Sigmoid colon (tissue), 4 donors: ENCODE results near the gene KMT2E.

Source experiments
- EP300 ChIP-seq, 4 donors: sonication (generic); formaldehyde crosslinking; IDR thresholded peaks; one replicate each; pipeline ENCODE4 v1.6.1; 2017; ENCODE audit warnings: antibody characterized with exemption in 4 of 4
- POLR2A ChIP-seq, 2 donors: fragments of 450-650 bp; IDR thresholded peaks; one replicate each; pipeline ENCODE4 v1.6.1; 2016; ENCODE audit warnings: antibody characterized with exemption in 2 of 2, mild to moderate bottlenecking in 2 of 2, moderate library complexity in 2 of 2
- POLR2AphosphoS5 ChIP-seq, 4 donors: sonication (generic); formaldehyde crosslinking; IDR thresholded peaks; one replicate each; pipeline ENCODE4 v1.6.1; 2017; ENCODE audit warnings: antibody characterized with exemption in 4 of 4
- TF ChIP-seq, protein P1 (sequence below), 4 experiments: fragments of 450-650 bp in 3 of 4; fragments of 200-600 bp in 1 of 4; IDR thresholded peaks; one replicate each; pipeline ENCODE4 v1.5.1; 2016 to 2019; ENCODE audit warnings: antibody characterized with exemption in 4 of 4, mild to moderate bottlenecking in 3 of 4, moderate library complexity in 2 of 4

DNA sequence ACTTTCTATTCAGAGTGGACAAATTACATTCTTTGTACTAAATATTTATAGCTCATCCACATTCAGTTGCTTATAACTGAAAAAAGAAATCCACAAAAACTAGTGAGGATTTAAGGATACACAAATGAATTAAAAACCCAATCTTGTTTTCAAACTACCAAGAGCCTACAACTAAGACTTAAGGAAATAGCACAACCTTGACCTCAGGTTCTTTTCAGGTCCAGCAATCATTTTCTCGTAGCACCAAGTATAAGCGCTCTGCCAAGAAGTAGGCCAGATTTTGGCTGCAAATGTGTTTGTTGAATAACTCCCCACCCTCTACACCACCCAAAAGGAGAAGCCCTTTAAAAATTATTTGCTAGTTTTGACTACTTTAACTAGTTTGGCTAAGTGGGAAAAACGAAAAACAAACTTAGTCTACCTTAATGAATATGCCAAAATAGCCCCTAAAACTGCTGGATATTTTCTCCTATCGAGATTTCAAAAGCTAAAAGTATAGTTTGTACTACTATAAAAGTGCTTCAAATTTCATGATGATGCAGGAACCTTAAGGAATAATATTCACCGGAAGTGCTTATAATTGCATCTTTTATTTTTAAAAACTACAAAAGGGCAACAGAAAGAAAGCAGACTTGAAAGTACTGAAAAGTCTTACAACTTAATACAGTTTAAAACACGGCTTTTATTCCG lies 2.7 kb upstream of the KMT2E start:
- TF ChIP-seq, protein P1, sequence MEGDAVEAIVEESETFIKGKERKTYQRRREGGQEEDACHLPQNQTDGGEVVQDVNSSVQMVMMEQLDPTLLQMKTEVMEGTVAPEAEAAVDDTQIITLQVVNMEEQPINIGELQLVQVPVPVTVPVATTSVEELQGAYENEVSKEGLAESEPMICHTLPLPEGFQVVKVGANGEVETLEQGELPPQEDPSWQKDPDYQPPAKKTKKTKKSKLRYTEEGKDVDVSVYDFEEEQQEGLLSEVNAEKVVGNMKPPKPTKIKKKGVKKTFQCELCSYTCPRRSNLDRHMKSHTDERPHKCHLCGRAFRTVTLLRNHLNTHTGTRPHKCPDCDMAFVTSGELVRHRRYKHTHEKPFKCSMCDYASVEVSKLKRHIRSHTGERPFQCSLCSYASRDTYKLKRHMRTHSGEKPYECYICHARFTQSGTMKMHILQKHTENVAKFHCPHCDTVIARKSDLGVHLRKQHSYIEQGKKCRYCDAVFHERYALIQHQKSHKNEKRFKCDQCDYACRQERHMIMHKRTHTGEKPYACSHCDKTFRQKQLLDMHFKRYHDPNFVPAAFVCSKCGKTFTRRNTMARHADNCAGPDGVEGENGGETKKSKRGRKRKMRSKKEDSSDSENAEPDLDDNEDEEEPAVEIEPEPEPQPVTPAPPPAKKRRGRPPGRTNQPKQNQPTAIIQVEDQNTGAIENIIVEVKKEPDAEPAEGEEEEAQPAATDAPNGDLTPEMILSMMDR (IDR thresholded peaks at IDR 0.05) = no peak
- TF ChIP-seq POLR2A (IDR thresholded peaks at IDR 0.05) (no peak), EP300 (IDR thresholded peaks at IDR 0.05) (no peak), POLR2AphosphoS5 (IDR thresholded peaks at IDR 0.05) (no peak)
